ENCODE results near the gene SDK1.
"Not testable (repeated sequence)": the region's sequence is repeated elsewhere in the genome, so short reads cannot be mapped to it uniquely, and the experiment has no call there.

SDK1 gene

DNA sequence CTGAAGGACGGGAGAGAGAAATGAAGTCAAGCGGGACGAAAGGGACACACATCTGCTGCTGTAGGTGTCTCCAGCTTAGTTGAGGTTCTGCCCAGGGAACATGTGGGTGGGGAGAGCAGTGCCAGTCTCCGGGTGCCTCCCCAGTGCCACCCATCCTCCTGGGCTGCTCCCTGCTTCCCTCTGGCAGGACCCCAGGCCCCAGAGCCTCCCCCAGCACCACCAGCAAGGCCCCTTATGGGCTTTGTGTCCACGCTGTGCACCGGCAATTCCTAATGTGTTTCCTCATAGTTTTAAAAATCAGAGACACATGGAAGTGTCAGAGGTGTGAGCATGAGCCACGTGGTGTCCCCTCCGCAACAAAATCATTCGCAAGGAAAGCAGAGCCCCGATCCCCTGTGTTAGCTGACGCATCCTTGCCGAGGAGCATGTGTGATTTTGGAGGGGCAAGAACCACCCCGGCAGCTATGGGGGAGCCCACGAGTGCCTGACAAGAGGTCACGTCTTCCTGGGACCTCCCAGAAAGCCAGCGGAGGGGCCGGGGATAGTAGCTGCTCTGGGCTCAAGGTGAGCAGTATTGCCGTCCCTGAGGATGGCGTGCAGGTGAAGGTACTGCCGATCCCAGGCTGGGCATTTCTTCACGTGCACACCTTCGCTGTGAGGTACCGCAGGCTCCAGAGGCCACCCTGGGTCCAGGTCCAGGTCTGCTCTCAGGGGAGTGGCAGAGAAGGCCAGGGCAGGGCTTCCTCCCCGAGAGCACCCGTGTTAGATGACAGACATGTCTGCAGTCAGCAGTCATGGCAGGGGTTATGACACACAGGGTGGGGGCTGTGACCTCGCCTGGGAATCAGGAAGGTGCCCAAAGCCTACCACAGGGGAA lies 932.8 kb downstream of the SDK1 start:
- no peak for DNase-seq (ENCODE audit: low spot score)
- CTCF ChIA-PET: no interaction called here
- TF ChIP-seq, protein P1, sequence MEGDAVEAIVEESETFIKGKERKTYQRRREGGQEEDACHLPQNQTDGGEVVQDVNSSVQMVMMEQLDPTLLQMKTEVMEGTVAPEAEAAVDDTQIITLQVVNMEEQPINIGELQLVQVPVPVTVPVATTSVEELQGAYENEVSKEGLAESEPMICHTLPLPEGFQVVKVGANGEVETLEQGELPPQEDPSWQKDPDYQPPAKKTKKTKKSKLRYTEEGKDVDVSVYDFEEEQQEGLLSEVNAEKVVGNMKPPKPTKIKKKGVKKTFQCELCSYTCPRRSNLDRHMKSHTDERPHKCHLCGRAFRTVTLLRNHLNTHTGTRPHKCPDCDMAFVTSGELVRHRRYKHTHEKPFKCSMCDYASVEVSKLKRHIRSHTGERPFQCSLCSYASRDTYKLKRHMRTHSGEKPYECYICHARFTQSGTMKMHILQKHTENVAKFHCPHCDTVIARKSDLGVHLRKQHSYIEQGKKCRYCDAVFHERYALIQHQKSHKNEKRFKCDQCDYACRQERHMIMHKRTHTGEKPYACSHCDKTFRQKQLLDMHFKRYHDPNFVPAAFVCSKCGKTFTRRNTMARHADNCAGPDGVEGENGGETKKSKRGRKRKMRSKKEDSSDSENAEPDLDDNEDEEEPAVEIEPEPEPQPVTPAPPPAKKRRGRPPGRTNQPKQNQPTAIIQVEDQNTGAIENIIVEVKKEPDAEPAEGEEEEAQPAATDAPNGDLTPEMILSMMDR (conservative IDR thresholded peaks at IDR 0.05; ENCODE audit: low read depth): no peak
- no peak overlapping the region for H3K27ac ChIP-seq
- POLR2A ChIA-PET (ENCODE audit: low non-redundant PET): no interaction called here

DNA sequence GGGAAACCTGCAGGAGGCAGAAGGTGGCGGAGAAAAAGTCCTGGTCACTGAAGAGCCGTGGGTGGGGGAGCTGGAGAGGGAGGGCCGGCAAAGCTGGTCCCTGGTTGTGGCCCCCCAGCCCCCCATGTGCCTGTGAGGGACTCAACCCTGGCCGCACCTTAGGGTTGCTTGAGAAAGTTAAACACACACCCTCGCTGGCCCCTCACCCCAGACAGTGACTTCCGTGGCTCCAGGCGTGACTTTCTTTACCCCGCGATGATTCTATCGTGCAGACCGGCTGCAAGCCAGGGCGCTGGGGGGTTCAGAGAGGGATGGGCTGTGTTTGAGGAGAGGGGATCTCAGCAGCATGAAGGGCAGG lies 933.4 kb downstream of the SDK1 start:
- DNase-seq (ENCODE audit: low spot score): no peak
- POLR2A ChIA-PET (ENCODE audit: low non-redundant PET): no interaction called here
- CTCF ChIA-PET: no interaction called here
- TF ChIP-seq, protein P1 (conservative IDR thresholded peaks at IDR 0.05; ENCODE audit: low read depth): no peak
- no peak overlapping the region for H3K27ac ChIP-seq

- TF ChIP-seq, protein P1 (conservative IDR thresholded peaks at IDR 0.05; ENCODE audit: low read depth): no peak
- ChIA-PET CTCF (no interaction called here), POLR2A (ENCODE audit: low non-redundant PET) (no interaction called here)
- DNase-seq (ENCODE audit: low spot score): no peak
- no peak overlapping the region for H3K27ac ChIP-seq
These were observed 933.8 kb downstream of the SDK1 start for GRCh38 chr7:4234886-4235285.

DNA sequence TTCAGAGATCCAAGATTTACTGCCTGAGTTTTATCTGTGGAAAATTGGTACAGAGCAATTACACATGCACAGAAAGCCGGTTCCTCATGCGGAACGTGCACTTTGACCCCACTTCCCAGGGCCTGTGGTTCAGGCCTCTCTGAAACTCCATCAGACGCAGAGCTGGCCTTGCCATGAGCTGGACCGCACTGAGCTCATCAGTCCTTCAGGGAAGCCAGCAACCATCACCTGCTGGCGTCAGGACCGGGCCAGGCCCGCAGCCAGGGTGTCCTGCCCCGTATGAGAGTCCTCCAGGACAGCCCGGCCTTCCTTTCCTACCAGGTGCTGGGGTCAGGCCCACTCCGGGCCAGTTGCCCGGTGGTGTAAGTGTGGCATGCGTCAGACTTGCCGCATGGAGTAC lies 934.5 kb downstream of the SDK1 start:
- no peak overlapping the region for H3K27ac ChIP-seq
- DNase-seq (ENCODE audit: low spot score): no peak
- TF ChIP-seq, protein P1 (conservative IDR thresholded peaks at IDR 0.05; ENCODE audit: low read depth): no peak
- CTCF ChIA-PET: no interaction called here
- POLR2A ChIA-PET (ENCODE audit: low non-redundant PET): no interaction called here

GRCh38 chr7:4236389-4236788 lies 935.3 kb downstream of the SDK1 start:
- ChIA-PET CTCF (no interaction called here), POLR2A (ENCODE audit: low non-redundant PET) (no interaction called here)
- no peak overlapping the region for H3K27ac ChIP-seq
- TF ChIP-seq, protein P1 (conservative IDR thresholded peaks at IDR 0.05; ENCODE audit: low read depth): no peak
- no peak for DNase-seq (ENCODE audit: low spot score)

- DNase-seq (ENCODE audit: low spot score); POLR2A ChIA-PET (ENCODE audit: low non-redundant PET); H3K27ac ChIP-seq; CTCF ChIA-PET: not testable (repeated sequence)
These were observed 935.8 kb downstream of the SDK1 start for GRCh38 chr7:4236873-4237272.

DNA sequence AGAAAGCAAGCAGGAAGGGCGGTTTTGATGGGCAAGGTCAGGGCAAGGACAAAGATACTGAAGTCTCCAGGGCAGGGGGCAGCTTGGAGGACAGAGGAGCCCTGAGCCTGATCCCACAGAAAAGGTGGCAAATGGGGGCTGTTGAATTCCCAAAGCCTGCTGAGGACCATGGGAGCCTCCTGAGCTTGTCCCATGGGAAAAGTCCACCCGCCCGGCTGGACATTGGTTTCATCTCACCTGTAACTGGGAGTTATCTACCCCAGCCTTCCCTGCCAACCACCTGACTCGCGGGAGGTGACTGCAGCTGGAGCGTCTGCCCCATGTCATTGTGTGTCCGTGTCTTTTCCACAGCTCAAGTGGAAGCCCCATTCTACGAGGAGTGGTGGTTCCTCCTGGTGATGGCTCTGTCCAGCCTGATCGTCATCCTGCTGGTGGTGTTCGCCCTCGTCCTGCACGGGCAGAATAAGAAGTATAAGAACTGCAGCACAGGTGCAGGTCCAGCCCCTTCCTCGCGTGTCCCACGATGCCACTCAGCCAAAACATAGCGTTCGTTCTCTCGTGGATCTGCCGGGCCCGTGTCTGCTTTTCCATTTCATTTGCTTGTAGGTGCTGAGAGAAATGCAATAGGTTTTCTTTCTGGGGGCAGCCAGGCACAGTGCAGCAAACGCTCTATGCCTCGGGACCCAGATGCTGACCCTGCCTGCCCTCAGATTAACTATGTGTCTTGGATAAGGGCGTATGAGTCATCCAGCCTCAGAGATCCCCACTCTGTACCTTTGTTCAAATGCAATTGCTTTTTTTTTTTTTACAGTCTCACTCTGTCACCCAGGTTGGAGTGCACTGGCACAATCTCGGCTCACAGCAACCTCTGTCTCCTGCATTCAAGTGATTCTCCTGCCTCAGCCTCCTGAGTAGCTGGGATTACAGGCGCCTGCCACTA lies 936.5 kb downstream of the SDK1 start:
- no peak for DNase-seq (ENCODE audit: low spot score)
- no peak overlapping the region for H3K27ac ChIP-seq
- CTCF ChIA-PET: no interaction called here
- TF ChIP-seq, protein P1 (conservative IDR thresholded peaks at IDR 0.05; ENCODE audit: low read depth): no peak
- POLR2A ChIA-PET (ENCODE audit: low non-redundant PET): no interaction called here
